ENCODE results near the gene EOLA1. TPM values are rescaled to one million over a fixed set of nuclear protein-coding genes. Genes with fewer than 3 reads are reported as not detected.
"Not testable (repeated sequence)": the region's sequence is repeated elsewhere in the genome, so short reads cannot be mapped to it uniquely, and the experiment has no call there.

EOLA1 gene
- total RNA-seq, 1 experiment from 2014 or later: 11.6 TPM

DNA sequence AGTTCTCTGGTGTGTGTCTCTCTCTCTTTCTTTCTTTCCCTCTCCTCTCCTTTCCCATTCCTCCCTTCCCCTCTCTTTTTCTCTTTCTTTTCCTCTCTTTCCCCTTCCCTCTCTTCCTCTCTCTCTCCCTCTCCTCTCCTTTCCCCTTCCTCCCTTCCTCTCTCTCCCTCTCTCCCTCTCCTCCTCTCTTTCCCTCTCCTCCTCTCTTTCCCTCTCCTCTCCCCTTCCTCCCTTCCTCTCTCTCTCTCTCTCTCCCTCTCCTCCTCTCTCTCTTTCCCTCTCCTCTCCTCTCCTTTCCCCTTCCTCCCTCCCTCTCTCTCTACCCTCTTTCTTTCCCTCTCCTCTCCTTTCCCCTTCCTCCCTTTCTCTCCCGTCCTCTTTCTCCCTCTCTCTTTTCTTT is 12.4 kb upstream of the EOLA1 start:
- no peaks in the 10 kb centered on the region for H3K9me3 ChIP-seq (ENCODE audit: low read length)
- H4K20me1 ChIP-seq (ENCODE audit: insufficient read depth, low read depth, low read length): no peaks in the 10 kb centered on the region
- H3K36me3 ChIP-seq (ENCODE audit: insufficient read depth, low read length): no peaks in the 10 kb centered on the region
- no peak overlapping the region for H3K4me2 ChIP-seq (ENCODE audit: low read depth, low read length, poor library complexity, severe bottlenecking)
- H3K4me1 ChIP-seq (ENCODE audit: low read length): peaks cover 45% of the 10 kb centered on the region
- no peak overlapping the region for H3K27ac ChIP-seq (ENCODE audit: low read length)
- DNase-seq: no peak
- no peak overlapping the region for H3K4me3 ChIP-seq (ENCODE audit: low read length)
- no peak overlapping the region for H2AFZ ChIP-seq (ENCODE audit: low read length)
- no peaks in the 10 kb centered on the region for H3K27me3 ChIP-seq (ENCODE audit: low read length)
- no peaks in the 10 kb centered on the region for H3K79me2 ChIP-seq (ENCODE audit: low read length)
- H3K9ac ChIP-seq (ENCODE audit: low read length): no peak overlapping the region
- H3K9me2 ChIP-seq (replicated peaks; ENCODE audit: insufficient read depth, low read length): peaks cover 3% of the 10 kb centered on the region; the same call in 1 of the 2 replicates

- H3K4me3 ChIP-seq (ENCODE audit: low read length): no peak overlapping the region
- H3K27ac ChIP-seq (ENCODE audit: low read length): peak overlapping the region; percentile 46
- no peaks in the 10 kb centered on the region for H4K20me1 ChIP-seq (ENCODE audit: insufficient read depth, low read depth, low read length)
- peak; percentile 82 for DNase-seq
- no peaks in the 10 kb centered on the region for H3K36me3 ChIP-seq (ENCODE audit: insufficient read depth, low read length)
- no peaks in the 10 kb centered on the region for H3K27me3 ChIP-seq (ENCODE audit: low read length)
- H3K79me2 ChIP-seq (ENCODE audit: low read length): no peaks in the 10 kb centered on the region
- H3K9ac ChIP-seq (ENCODE audit: low read length): peak overlapping the region; percentile 25; the same call in 1 of the 2 replicates
- peaks cover 20% of the 10 kb centered on the region for H3K4me1 ChIP-seq (ENCODE audit: low read length)
- H2AFZ ChIP-seq (ENCODE audit: low read length): no peak overlapping the region
- no peaks in the 10 kb centered on the region for H3K9me3 ChIP-seq (ENCODE audit: low read length)
- H3K9me2 ChIP-seq (replicated peaks; ENCODE audit: insufficient read depth, low read length): no peaks in the 10 kb centered on the region
- peak overlapping the region; percentile 26 for H3K4me2 ChIP-seq (ENCODE audit: low read depth, low read length, poor library complexity, severe bottlenecking)
Measured at GRCh38 chrX:149531599-149531998, 9.2 kb upstream of the EOLA1 start.

DNA sequence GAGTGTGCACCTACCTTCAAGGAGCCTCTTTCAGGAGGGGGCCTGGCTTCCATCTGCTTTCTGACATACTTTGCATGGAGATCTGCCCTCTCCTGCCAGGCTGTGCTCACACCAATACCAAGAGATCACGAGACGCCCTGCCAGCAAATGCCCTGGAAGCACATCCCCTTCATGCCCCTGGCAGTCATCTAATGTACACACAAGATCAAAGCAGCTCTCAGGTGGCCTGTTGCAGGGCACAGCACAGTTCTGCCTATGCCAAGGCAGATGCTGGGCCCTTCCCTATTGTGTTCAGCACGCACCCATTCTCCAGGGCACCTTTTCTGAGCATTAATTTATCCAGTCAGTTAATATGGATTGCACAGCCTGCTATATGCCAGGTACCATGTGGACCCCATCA is 7.9 kb upstream of the EOLA1 start:
- not testable (repeated sequence) for H4K20me1 ChIP-seq (ENCODE audit: insufficient read depth, low read depth, low read length); H2AFZ ChIP-seq (ENCODE audit: low read length); H3K9ac ChIP-seq (ENCODE audit: low read length); H3K9me3 ChIP-seq (ENCODE audit: low read length); H3K9me2 ChIP-seq (replicated peaks; ENCODE audit: insufficient read depth, low read length); H3K4me2 ChIP-seq (ENCODE audit: low read depth, low read length, poor library complexity, severe bottlenecking); H3K36me3 ChIP-seq (ENCODE audit: insufficient read depth, low read length); H3K4me3 ChIP-seq (ENCODE audit: low read length); H3K27me3 ChIP-seq (ENCODE audit: low read length); H3K27ac ChIP-seq (ENCODE audit: low read length); H3K79me2 ChIP-seq (ENCODE audit: low read length); DNase-seq
- peaks cover 20% of the 10 kb centered on the region for H3K4me1 ChIP-seq (ENCODE audit: low read length)

DNA sequence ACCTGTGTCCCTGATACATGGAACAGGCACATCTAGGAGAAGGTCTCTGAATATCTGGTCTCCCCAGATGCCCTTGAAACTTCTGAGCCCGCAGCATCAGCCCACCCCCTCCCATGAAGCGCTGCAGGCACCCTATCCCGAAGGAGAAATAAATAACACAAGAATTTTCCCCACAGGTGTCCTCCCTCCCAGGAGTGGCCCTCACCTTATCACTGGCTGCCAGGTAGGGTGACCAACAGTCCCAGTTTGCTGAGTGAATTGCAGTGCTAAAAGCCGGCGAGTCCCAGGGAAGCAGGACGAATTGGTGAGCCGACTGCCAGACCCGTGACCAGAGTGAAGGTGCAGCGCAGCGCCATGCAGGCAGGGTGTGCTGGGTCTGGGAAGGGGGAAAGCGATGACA is 6.8 kb upstream of the EOLA1 start:
- H3K4me2 ChIP-seq (ENCODE audit: low read depth, low read length, poor library complexity, severe bottlenecking); H3K4me3 ChIP-seq (ENCODE audit: low read length); H3K9me2 ChIP-seq (replicated peaks; ENCODE audit: insufficient read depth, low read length); H3K9me3 ChIP-seq (ENCODE audit: low read length); H3K27ac ChIP-seq (ENCODE audit: low read length); H3K36me3 ChIP-seq (ENCODE audit: insufficient read depth, low read length); H3K79me2 ChIP-seq (ENCODE audit: low read length); DNase-seq; H4K20me1 ChIP-seq (ENCODE audit: insufficient read depth, low read depth, low read length); H3K9ac ChIP-seq (ENCODE audit: low read length); H2AFZ ChIP-seq (ENCODE audit: low read length); H3K27me3 ChIP-seq (ENCODE audit: low read length): not testable (repeated sequence)
- peaks cover 22% of the 10 kb centered on the region for H3K4me1 ChIP-seq (ENCODE audit: low read length)

DNA sequence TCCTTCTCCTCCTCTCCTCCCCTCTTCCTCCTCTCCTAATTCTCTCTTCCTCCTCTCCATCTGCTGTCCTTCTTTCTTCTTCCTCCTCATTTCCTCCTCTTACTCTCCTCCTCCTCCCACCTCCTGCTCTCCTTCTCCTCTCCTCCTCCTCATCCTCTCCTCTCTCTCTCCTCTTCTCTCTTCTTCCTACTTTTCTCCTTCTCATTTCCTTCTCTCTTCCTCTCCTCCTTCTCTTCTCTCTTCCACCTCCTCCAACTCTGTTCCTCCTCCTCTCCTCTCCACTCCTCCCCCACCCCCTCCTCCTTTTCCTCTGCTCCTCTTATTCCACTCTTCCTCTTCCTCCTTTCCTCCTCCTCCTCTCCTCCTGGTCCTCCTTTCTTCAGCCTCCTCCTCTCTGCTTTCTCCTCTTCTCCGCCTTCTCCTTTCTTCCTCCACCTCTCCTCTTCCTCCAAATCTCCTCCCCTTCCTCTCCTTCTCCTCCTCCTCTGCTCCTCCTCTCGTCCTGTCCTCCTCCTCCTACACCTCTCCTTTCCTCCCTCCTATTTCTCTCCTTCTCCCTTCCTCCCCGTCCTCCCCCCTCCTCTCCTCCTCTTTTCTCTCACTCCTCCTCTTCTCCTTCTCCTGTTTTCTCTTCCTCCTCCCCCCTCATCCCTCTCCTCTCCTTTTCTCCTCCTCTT is 5.7 kb upstream of the EOLA1 start:
- not testable (repeated sequence) for H3K27me3 ChIP-seq (ENCODE audit: low read length); H4K20me1 ChIP-seq (ENCODE audit: insufficient read depth, low read depth, low read length); H3K9ac ChIP-seq (ENCODE audit: low read length); H3K79me2 ChIP-seq (ENCODE audit: low read length); H3K4me2 ChIP-seq (ENCODE audit: low read depth, low read length, poor library complexity, severe bottlenecking); H3K4me3 ChIP-seq (ENCODE audit: low read length); H2AFZ ChIP-seq (ENCODE audit: low read length); H3K9me3 ChIP-seq (ENCODE audit: low read length); DNase-seq; H3K9me2 ChIP-seq (replicated peaks; ENCODE audit: insufficient read depth, low read length); H3K36me3 ChIP-seq (ENCODE audit: insufficient read depth, low read length); H3K27ac ChIP-seq (ENCODE audit: low read length)
- H3K4me1 ChIP-seq (ENCODE audit: low read length): peaks cover 23% of the 10 kb centered on the region

DNA sequence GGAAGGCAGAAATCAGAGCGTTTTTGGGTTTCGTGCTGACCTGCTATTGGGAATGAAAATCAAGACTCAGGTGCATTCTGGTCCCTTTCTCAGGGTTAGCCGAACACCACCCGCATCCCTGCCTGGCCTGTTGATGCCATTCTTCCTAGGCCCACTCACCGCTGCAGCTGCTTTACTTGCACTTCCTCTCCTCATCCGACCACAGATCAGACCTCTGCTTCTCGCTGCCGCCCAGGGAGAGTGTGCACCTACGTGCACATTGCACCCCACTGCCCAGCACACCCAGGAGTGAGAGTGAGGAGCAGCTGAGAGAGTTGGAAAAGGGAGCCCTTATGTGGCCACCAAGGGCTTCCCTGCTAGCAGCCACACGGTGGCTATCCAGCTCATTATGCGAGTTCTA is 3.3 kb upstream of the EOLA1 start:
- not testable (repeated sequence) for H2AFZ ChIP-seq (ENCODE audit: low read length); H3K9ac ChIP-seq (ENCODE audit: low read length); H3K4me1 ChIP-seq (ENCODE audit: low read length); H4K20me1 ChIP-seq (ENCODE audit: insufficient read depth, low read depth, low read length); H3K36me3 ChIP-seq (ENCODE audit: insufficient read depth, low read length); H3K79me2 ChIP-seq (ENCODE audit: low read length); DNase-seq; H3K4me3 ChIP-seq (ENCODE audit: low read length); H3K4me2 ChIP-seq (ENCODE audit: low read depth, low read length, poor library complexity, severe bottlenecking); H3K27me3 ChIP-seq (ENCODE audit: low read length); H3K27ac ChIP-seq (ENCODE audit: low read length); H3K9me3 ChIP-seq (ENCODE audit: low read length); H3K9me2 ChIP-seq (replicated peaks; ENCODE audit: insufficient read depth, low read length)

DNA sequence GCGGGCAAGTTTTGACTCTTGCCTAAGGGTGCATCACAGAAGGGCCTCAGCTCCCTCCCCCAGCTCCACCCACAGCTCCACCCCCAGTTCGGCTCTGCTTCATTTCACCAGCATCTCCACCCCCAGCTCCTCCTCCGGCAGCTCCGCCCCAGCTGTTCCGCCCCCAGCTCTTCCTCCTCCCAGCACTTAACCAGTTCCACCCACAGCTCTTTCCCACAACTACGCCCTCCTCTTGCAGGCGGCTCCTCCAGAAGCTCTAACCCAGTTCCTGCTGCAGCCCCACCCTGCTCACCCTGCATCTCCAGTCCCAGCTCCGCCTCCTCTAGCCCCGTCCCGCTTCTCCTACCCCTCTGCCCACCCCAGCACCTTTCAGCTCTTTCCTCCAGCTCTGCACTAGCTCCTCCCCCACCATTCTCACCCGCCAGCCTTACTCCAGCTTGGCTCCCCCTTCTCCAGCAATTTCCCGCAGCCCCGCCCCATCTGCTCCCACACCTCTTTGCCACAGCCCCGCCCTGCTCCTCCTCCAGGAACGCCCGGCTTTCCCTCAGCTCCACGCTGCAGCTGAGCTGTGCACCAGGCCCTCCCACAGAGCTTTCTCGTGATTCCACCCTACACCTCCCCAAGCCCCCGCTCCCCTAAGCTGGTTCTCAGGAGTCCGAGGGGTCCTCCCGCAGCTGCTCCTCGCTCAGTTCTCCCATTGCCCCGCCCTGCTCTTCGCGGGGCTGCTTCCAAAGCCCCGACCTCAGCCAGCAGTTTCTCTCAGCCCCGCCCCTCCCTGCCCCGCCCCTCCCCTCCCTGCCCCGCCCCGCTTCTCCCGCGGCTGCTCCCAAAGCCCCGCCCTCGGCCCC is 1.3 kb upstream of the EOLA1 start:
- peak overlapping the region; percentile 76 for H3K4me2 ChIP-seq (ENCODE audit: low read depth, low read length, poor library complexity, severe bottlenecking)
- no peaks in the 10 kb centered on the region for H3K27me3 ChIP-seq (ENCODE audit: low read length)
- no peaks in the 10 kb centered on the region for H4K20me1 ChIP-seq (ENCODE audit: insufficient read depth, low read depth, low read length)
- no peaks in the 10 kb centered on the region for H3K9me3 ChIP-seq (ENCODE audit: low read length)
- H3K36me3 ChIP-seq (ENCODE audit: insufficient read depth, low read length): no peaks in the 10 kb centered on the region
- peaks cover 3% of the 10 kb centered on the region for H3K4me1 ChIP-seq (ENCODE audit: low read length)
- H3K79me2 ChIP-seq (ENCODE audit: low read length): peaks cover 7% of the 10 kb centered on the region
- peak; percentile 96 for DNase-seq
- H2AFZ ChIP-seq (ENCODE audit: low read length): peak overlapping the region; percentile 43; the same call in 1 of the 2 replicates
- H3K4me3 ChIP-seq (ENCODE audit: low read length): peak overlapping the region; percentile 70
- H3K27ac ChIP-seq (ENCODE audit: low read length): peak overlapping the region; percentile 61; the same call in 1 of the 2 replicates
- H3K9me2 ChIP-seq (replicated peaks; ENCODE audit: insufficient read depth, low read length): no peaks in the 10 kb centered on the region
- H3K9ac ChIP-seq (ENCODE audit: low read length): peak overlapping the region; percentile 66

GRCh38 chrX:149540131-149540620 is 636 bp upstream of the EOLA1 start:
- Histone ChIP-seq H3K4me3 (ENCODE audit: low read length) (peak overlapping the region; percentile 55; the same call in 1 of the 2 replicates), H3K9me3 (ENCODE audit: low read length) (no peaks in the 10 kb centered on the region), H3K27me3 (ENCODE audit: low read length) (no peaks in the 10 kb centered on the region), H3K4me2 (ENCODE audit: low read depth, low read length, poor library complexity, severe bottlenecking) (peak overlapping the region; percentile 61), H3K27ac (ENCODE audit: low read length) (peak overlapping the region; percentile 75), H3K9me2 (replicated peaks; ENCODE audit: insufficient read depth, low read length) (no peaks in the 10 kb centered on the region), H3K9ac (ENCODE audit: low read length) (peak overlapping the region; percentile 69), H3K4me1 (ENCODE audit: low read length) (peaks cover 3% of the 10 kb centered on the region), H3K79me2 (ENCODE audit: low read length) (peaks cover 7% of the 10 kb centered on the region), H4K20me1 (ENCODE audit: insufficient read depth, low read depth, low read length) (no peaks in the 10 kb centered on the region), H2AFZ (ENCODE audit: low read length) (no peak overlapping the region), H3K36me3 (ENCODE audit: insufficient read depth, low read length) (no peaks in the 10 kb centered on the region)
- peak; percentile 96 for DNase-seq
